Pancreas (tissue), 10 donors: Measurements from ENCODE around the gene TMEM40. TPM values are rescaled to one million over a fixed set of nuclear protein-coding genes. Genes with fewer than 3 reads are reported as not detected.
"Not testable (repeated sequence)": the region's sequence is repeated elsewhere in the genome, so short reads cannot be mapped to it uniquely, and the experiment has no call there.

ENCODE experiments used
- ATAC-seq, 4 donors: fragments of 200-7000 bp; cut with Tn5 transposase; one replicate each; pipeline versions ENCODE4 v1.8.0 to v1.9.1; 2020; ENCODE audit warnings: mild to moderate bottlenecking in 4 of 4, moderate library complexity in 4 of 4
- DNase-seq, 6 donors: peaks; one replicate each; pipeline ENCODE4 v3.0.0-alpha.2; 2020
- FAIRE-seq: peaks from 2 replicates; lab custom pipeline; 2012; peaks lifted over from hg19 to GRCh38; lab: Jason Lieb, UNC
- H3K27ac ChIP-seq, 4 donors: fragments of 200-600 bp; sonication (generic); 1 replicate in 3 of 4; 2 replicates in 1 of 4; pipeline versions ENCODE4 v1.5.0 to v1.8.0; 2020
- H3K27me3 ChIP-seq, 4 donors: fragments of 200-600 bp; one replicate each; pipeline ENCODE4 v1.8.0; 2021
- H3K36me3 ChIP-seq, 3 donors: fragments of 200-600 bp; sonication (generic) in 1 of 3; one replicate each; pipeline versions ENCODE4 v1.5.0 to v1.8.0; 2020 to 2021
- H3K4me1 ChIP-seq, 3 donors: fragments of 200-600 bp; one replicate each; pipeline ENCODE4 v1.8.0; 2021
- H3K4me3 ChIP-seq, 4 donors: fragments of 200-600 bp; sonication (generic) in 2 of 4; one replicate each; pipeline versions ENCODE4 v1.5.0 to v1.8.0; 2020 to 2021
- H3K9me3 ChIP-seq, 4 donors: fragments of 200-600 bp; one replicate each; pipeline ENCODE4 v1.8.0; 2021
- WGBS, 2 donors: extraction: QIAGEN DNeasy Blood & Tissue Kit; methylation state at CpG; one replicate each; pipeline ENCODE4 v1.1.7; 2013; 5-methylcytosine and 5-hydroxymethylcytosine counted together
- intact Hi-C, 3 donors: fragments of 100-400 bp; cut with DNase I; formaldehyde crosslinking; loops; one replicate each; pipeline versions ENCODE4 v1.11.1 to v1.14.2; 2022
- polyA plus RNA-seq, 2 donors: library from polyadenylated mRNA; stranded (reverse); fragments of 200-250 nt; gene quantifications; one replicate each; pipeline ENCODE4 v1.2.3, GENCODE V29; 2013
- total RNA-seq, 6 donors: library from RNA; stranded (reverse); fragmentation: NEBNext Ultra II Directional in 4 of 6; extraction: Animal tissue kit (Norgen Biotek cat#: 25700) in 4 of 6; gene quantifications; one replicate each; pipeline versions ENCODE4 v1.2.1 to v1.2.4, GENCODE V29; 2021 to 2023
- TF ChIP-seq, protein P1 (sequence below), 4 donors: fragments of 200-600 bp; sonication (generic) in 3 of 4; IDR thresholded peaks; one replicate each; pipeline versions ENCODE4 v1.5.0 to v1.8.0; 2021; ENCODE audit warnings: antibody characterized with exemption in 4 of 4
- donor health status: healthy with polysubstance abuse.
- donor health status: DM: no; HTN: no; CAD: no; lungs with moderate emphysema.
- donor health status: DM: no; HTN: no; CAD: no.
- donor health status: control.
- donor health status: control.
- donor health status: Bipolar disorder and iron deficiency.
- donor health status: DM: yes; HTN: yes; CAD: no.
- donor health status: DM: no; HTN: no; CAD: no.
- donor health status: DM: no; HTN: no; CAD: no.
- donor health status: DM: yes; HTN: yes; CAD: no.

Gene TMEM40
- total and polyA plus RNA-seq, 8 donors = 0.38 TPM; not detected in 7

DNA sequence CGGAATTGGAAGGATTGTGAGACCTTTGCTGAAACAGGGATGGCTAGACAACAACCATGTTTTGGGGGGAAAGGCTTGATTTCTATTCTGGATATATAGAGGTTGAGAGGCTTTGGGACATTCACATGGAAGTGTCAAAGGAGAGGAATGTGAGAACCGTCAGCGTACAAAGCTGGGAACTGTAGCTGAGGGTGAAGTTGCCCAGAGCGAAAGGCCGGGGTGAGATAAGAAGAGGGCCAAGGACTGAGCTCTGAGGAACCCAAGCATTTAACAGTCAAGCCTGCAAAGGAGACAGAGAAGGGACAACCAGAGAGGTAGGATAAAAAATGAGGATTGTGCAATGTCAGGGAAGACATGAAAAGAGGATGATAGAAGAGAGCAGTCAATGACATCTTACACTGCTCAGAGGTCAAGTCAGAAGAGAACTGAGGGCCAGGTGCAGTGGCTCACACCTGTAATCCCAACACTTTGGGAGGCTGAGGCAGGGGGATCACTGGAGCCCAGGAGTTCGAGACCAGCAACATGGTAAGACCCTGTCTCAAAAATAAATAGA is 53.6 kb downstream of the TMEM40 start:
- no peak overlapping the region for H3K27ac ChIP-seq
- no peaks in the 10 kb centered on the region for H3K4me1 ChIP-seq
- DNase-seq (no peak), ATAC-seq (no peak), FAIRE-seq (no peak)
- no peak overlapping the region for H3K4me3 ChIP-seq
- no peaks in the 10 kb centered on the region for H3K9me3 ChIP-seq
- WGBS, 2 donors = 88 to 94% methylated on average over 6 of the region's 6 CpGs
- no peaks in the 10 kb centered on the region for H3K36me3 ChIP-seq
- intact Hi-C loops = no loop called here
- no peaks in the 10 kb centered on the region for H3K27me3 ChIP-seq
- TF ChIP-seq, protein P1, sequence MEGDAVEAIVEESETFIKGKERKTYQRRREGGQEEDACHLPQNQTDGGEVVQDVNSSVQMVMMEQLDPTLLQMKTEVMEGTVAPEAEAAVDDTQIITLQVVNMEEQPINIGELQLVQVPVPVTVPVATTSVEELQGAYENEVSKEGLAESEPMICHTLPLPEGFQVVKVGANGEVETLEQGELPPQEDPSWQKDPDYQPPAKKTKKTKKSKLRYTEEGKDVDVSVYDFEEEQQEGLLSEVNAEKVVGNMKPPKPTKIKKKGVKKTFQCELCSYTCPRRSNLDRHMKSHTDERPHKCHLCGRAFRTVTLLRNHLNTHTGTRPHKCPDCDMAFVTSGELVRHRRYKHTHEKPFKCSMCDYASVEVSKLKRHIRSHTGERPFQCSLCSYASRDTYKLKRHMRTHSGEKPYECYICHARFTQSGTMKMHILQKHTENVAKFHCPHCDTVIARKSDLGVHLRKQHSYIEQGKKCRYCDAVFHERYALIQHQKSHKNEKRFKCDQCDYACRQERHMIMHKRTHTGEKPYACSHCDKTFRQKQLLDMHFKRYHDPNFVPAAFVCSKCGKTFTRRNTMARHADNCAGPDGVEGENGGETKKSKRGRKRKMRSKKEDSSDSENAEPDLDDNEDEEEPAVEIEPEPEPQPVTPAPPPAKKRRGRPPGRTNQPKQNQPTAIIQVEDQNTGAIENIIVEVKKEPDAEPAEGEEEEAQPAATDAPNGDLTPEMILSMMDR (IDR thresholded peaks at IDR 0.05) = no peak

GRCh38 chr3:12702501-12702900 is 56.6 kb downstream of the TMEM40 start:
- 90 to 93% methylated on average over 3 of the region's 3 CpGs for WGBS, 2 donors
- ATAC-seq (no peak), FAIRE-seq (no peak), DNase-seq (no peak)
- TF ChIP-seq, protein P1 (IDR thresholded peaks at IDR 0.05) = no peak
- H3K9me3 ChIP-seq = no peaks in the 10 kb centered on the region
- no peaks in the 10 kb centered on the region for H3K4me1 ChIP-seq
- H3K27ac ChIP-seq = no peak overlapping the region
- intact Hi-C loops = no loop called here
- no peaks in the 10 kb centered on the region for H3K36me3 ChIP-seq
- H3K27me3 ChIP-seq = no peaks in the 10 kb centered on the region
- no peak overlapping the region for H3K4me3 ChIP-seq

GRCh38 chr3:12701601-12702000 is 57.5 kb downstream of the TMEM40 start:
- 86 to 87% methylated on average over 10 of the region's 10 CpGs for WGBS, 2 donors
- H3K4me1 ChIP-seq, H3K27ac ChIP-seq, H3K27me3 ChIP-seq, ATAC-seq, H3K9me3 ChIP-seq, H3K4me3 ChIP-seq, FAIRE-seq, H3K36me3 ChIP-seq, intact Hi-C loops, DNase-seq: not testable (repeated sequence)

- intact Hi-C loops = no loop called here
- H3K27me3 ChIP-seq = no peaks in the 10 kb centered on the region
- no peak overlapping the region for H3K4me3 ChIP-seq
- no peaks in the 10 kb centered on the region for H3K36me3 ChIP-seq
- WGBS, 2 donors = 79 to 91% methylated on average over 2 of the region's 2 CpGs
- H3K9me3 ChIP-seq = no peaks in the 10 kb centered on the region
- ATAC-seq (no peak), FAIRE-seq (no peak), DNase-seq (no peak)
- no peak overlapping the region for H3K27ac ChIP-seq
- TF ChIP-seq, protein P1 (IDR thresholded peaks at IDR 0.05) = no peak
- H3K4me1 ChIP-seq = no peaks in the 10 kb centered on the region
These were observed 58.3 kb downstream of the TMEM40 start for GRCh38 chr3:12700800-12701199.

GRCh38 chr3:12695916-12696315 is 63.1 kb downstream of the TMEM40 start:
- TF ChIP-seq, protein P1 (IDR thresholded peaks at IDR 0.05) = no peak
- no peak overlapping the region for H3K4me3 ChIP-seq
- intact Hi-C loops = no loop called here
- H3K36me3 ChIP-seq = no peaks in the 10 kb centered on the region
- DNase-seq (no peak), FAIRE-seq (no peak), ATAC-seq (no peak)
- no peaks in the 10 kb centered on the region for H3K4me1 ChIP-seq
- H3K27ac ChIP-seq = no peak overlapping the region
- H3K27me3 ChIP-seq = no peaks in the 10 kb centered on the region
- H3K9me3 ChIP-seq = no peaks in the 10 kb centered on the region
- WGBS, 2 donors = 50 to 78% methylated on average over 2 of the region's 2 CpGs
